Endodermal cell (in vitro differentiated cells): Measurements from ENCODE around the gene DCC. TPM values are rescaled to one million over a fixed set of nuclear protein-coding genes. Genes with fewer than 3 reads are reported as not detected.
"Not testable (repeated sequence)": the region's sequence is repeated elsewhere in the genome, so short reads cannot be mapped to it uniquely, and the experiment has no call there.

ENCODE experiments used
- DNase-seq: peaks from one replicate; pipeline ENCODE4 v3.0.0-alpha.2; 2017
- H3K27ac ChIP-seq: 2 replicates; pipeline ENCODE4 v1.5.1; 2013; ENCODE audit warnings: mild to moderate bottlenecking, low read depth, low read length, moderate library complexity
- H3K27me3 ChIP-seq: 2 replicates; pipeline ENCODE4 v1.6.1; 2013; ENCODE audit warnings: mild to moderate bottlenecking, low read length, moderate library complexity; ENCODE audit not compliant: insufficient read depth, control insufficient read depth, poor library complexity, severe bottlenecking
- H3K36me3 ChIP-seq: 2 replicates; pipeline ENCODE4 v1.7.0; 2013; ENCODE audit warnings: mild to moderate bottlenecking, low read length, moderate library complexity; ENCODE audit not compliant: control insufficient read depth, insufficient read depth
- H3K4me1 ChIP-seq: one replicate; pipeline ENCODE4 v1.7.0; 2013; ENCODE audit warnings: low read length; ENCODE audit not compliant: control insufficient read depth, insufficient read depth
- H3K4me3 ChIP-seq: 2 replicates; pipeline ENCODE4 v1.5.1; 2013; ENCODE audit warnings: mild to moderate bottlenecking, low read length, moderate library complexity
- H3K9ac ChIP-seq: 2 replicates; pipeline ENCODE4 v1.6.1; 2013; ENCODE audit warnings: mild to moderate bottlenecking, low read length, moderate library complexity; ENCODE audit not compliant: poor library complexity, severe bottlenecking; ENCODE audit errors: extremely low read depth
- H3K9me3 ChIP-seq: 2 replicates; pipeline ENCODE4 v1.6.1; 2013; ENCODE audit warnings: mild to moderate bottlenecking, low read length, moderate library complexity; ENCODE audit not compliant: control insufficient read depth
- H3K27ac Mint-ChIP-seq: 2 replicates; pipeline ENCODE4 v1.8.0; 2020; ENCODE audit warnings: mixed read lengths
- H3K27me3 Mint-ChIP-seq: 2 replicates; pipeline ENCODE4 v1.8.0; 2021; ENCODE audit warnings: mild to moderate bottlenecking, mixed read lengths; ENCODE audit not compliant: insufficient read depth
- H3K36me3 Mint-ChIP-seq: 2 replicates; pipeline ENCODE4 v1.8.0; 2020; ENCODE audit warnings: low read depth, mixed read lengths
- H3K4me1 Mint-ChIP-seq: 2 replicates; pipeline ENCODE4 v1.8.0; 2020; ENCODE audit warnings: mixed read lengths
- H3K4me3 Mint-ChIP-seq: 2 replicates; pipeline ENCODE4 v1.8.0; 2020; ENCODE audit warnings: mild to moderate bottlenecking, moderate library complexity, mixed read lengths
- H3K9me3 Mint-ChIP-seq: 2 replicates; pipeline ENCODE4 v1.8.0; 2020; ENCODE audit warnings: mild to moderate bottlenecking, mixed read lengths
- CTCF ChIP-seq: fragments of 200-600 bp; sonication (generic); conservative IDR thresholded peaks from 2 replicates; pipeline ENCODE4 v1.5.0; 2021; ENCODE audit warnings: antibody characterized with exemption, mild to moderate bottlenecking
- WGBS, 2 experiments: methylation state at CpG; one replicate each; pipeline versions ENCODE4 v1.1.5 to v1.1.7; 2013; ENCODE audit warnings: missing lambda C conversion rate in 2 of 2, mixed read lengths in 1 of 2; ENCODE audit not compliant: insufficient coverage in 1 of 2, insufficient read length in 1 of 2; 5-methylcytosine and 5-hydroxymethylcytosine counted together
- total RNA-seq, 2 donors: library from RNA; stranded (reverse); fragmentation: NEBNext Ultra II Directional in 1 of 2; extraction: Animal tissue kit (Norgen Biotek cat#: 25700) in 1 of 2; gene quantifications; 2 replicates in 1 of 2; 3 replicates in 1 of 2; pipeline ENCODE4 v1.2.1, GENCODE V29; 2021

DCC gene
- total RNA-seq, 2 donors from 2014 or later, result 0.77 to 0.97 TPM

- H3K4me1 Mint-ChIP-seq, result no peaks in the 10 kb centered on the region
- no peak overlapping the region for H3K4me3 Mint-ChIP-seq
- no peaks in the 10 kb centered on the region for H3K9me3 ChIP-seq
- H3K9me3 Mint-ChIP-seq, result peaks cover 8% of the 10 kb centered on the region
- H3K27me3 ChIP-seq, result no peaks in the 10 kb centered on the region
- H3K27me3 Mint-ChIP-seq, result no peaks in the 10 kb centered on the region
- H3K4me1 ChIP-seq, result no peaks in the 10 kb centered on the region
- H3K9ac ChIP-seq, result no peak overlapping the region
- 90 to 93% methylated on average over 3 of the region's 3 CpGs for WGBS, 2 experiments
- H3K36me3 ChIP-seq, result no peaks in the 10 kb centered on the region
- no peak for TF ChIP-seq CTCF
- no peak for DNase-seq
- no peak overlapping the region for H3K27ac ChIP-seq
- no peak overlapping the region for H3K27ac Mint-ChIP-seq
- no peaks in the 10 kb centered on the region for H3K36me3 Mint-ChIP-seq
- H3K4me3 ChIP-seq, result no peak overlapping the region
Observed at GRCh38 chr18:53508529-53508928, 1168.5 kb downstream of the DCC start.

DNA sequence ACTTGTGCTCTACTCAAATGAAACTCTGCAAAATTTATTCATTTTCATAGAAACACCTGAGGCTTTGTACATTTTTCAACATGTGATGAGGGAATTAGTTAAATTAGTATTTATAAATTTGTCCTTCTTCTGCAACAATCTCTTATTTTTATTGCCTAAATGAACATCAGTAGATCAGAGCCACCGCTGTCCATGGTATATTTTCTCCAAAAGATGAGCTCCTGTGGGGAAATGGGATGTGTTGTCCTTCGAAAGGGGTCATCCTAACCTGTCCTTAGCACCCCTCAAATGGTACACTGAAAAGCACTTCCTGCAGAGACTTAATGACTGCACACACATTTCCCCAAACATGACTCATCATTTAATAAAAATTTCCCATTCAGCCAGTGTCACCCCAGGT lies 1169.9 kb downstream of the DCC start:
- H3K27me3 Mint-ChIP-seq, result no peaks in the 10 kb centered on the region
- H3K27ac Mint-ChIP-seq, result no peak overlapping the region
- WGBS, 2 experiments, result 100% methylated on average over 2 of the region's 2 CpGs

DNA sequence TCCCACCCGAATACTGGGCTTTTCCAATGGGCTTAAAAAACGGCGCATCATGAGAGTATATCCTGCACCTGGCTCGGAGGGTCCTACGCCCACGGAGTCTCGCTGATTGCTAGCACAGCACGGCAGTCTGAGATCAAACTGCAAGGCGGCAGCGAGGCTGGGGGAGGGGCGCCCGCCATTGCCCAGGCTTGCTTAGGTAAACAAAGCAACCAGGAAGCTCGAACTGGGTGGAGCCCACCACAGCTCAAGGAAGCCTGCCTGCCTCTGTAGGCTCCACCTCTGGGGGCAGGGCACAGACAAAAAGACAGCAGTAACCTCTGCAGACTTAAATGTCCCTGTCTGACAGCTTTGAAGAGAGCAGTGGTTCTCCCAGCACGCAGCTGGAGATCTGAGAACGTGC lies 1171.7 kb downstream of the DCC start:
- H3K9me3 ChIP-seq, H3K4me1 ChIP-seq, DNase-seq, H3K4me3 ChIP-seq, H3K4me3 Mint-ChIP-seq, H3K27ac ChIP-seq, H3K36me3 ChIP-seq, H3K27ac Mint-ChIP-seq, H3K4me1 Mint-ChIP-seq, H3K9ac ChIP-seq, H3K36me3 Mint-ChIP-seq, H3K27me3 ChIP-seq, H3K27me3 Mint-ChIP-seq: not testable (repeated sequence)
- 89 to 96% methylated on average over 4 to 12 of the region's 15 CpGs for WGBS, 2 experiments
- H3K9me3 Mint-ChIP-seq, result peaks cover 12% of the 10 kb centered on the region

More for the DNA sequence above, 1169.9 kb downstream of the DCC start:
- Mint-ChIP-seq H3K4me1 (no peaks in the 10 kb centered on the region), H3K9me3 (peaks cover 10% of the 10 kb centered on the region), H3K36me3 (no peaks in the 10 kb centered on the region), H3K4me3 (no peak overlapping the region)
- H3K27ac ChIP-seq, result no peak overlapping the region
- no peaks in the 10 kb centered on the region for H3K36me3 ChIP-seq
- TF ChIP-seq CTCF, result no peak
- H3K27me3 ChIP-seq, result no peaks in the 10 kb centered on the region
- no peak overlapping the region for H3K4me3 ChIP-seq
- DNase-seq, result no peak
- no peak overlapping the region for H3K9ac ChIP-seq
- no peaks in the 10 kb centered on the region for H3K9me3 ChIP-seq
- H3K4me1 ChIP-seq, result no peaks in the 10 kb centered on the region

GRCh38 chr18:53521068-53521467 lies 1181.1 kb downstream of the DCC start:
- peak overlapping the region; percentile 72 for H3K27ac ChIP-seq
- no peaks in the 10 kb centered on the region for H3K4me1 Mint-ChIP-seq
- 78 to 82% methylated on average over 4 to 7 of the region's 7 CpGs for WGBS, 2 experiments
- no peaks in the 10 kb centered on the region for H3K27me3 Mint-ChIP-seq
- H3K9me3 Mint-ChIP-seq, result peaks cover 9% of the 10 kb centered on the region
- no peak overlapping the region for H3K27ac Mint-ChIP-seq
- H3K4me3 ChIP-seq, result no peak overlapping the region
- H3K36me3 Mint-ChIP-seq, result no peaks in the 10 kb centered on the region
- TF ChIP-seq CTCF, result no peak
- no peaks in the 10 kb centered on the region for H3K9me3 ChIP-seq
- no peaks in the 10 kb centered on the region for H3K27me3 ChIP-seq
- H3K4me1 ChIP-seq, result peaks cover 2% of the 10 kb centered on the region
- H3K9ac ChIP-seq, result no peak overlapping the region
- DNase-seq, result no peak
- no peak overlapping the region for H3K4me3 Mint-ChIP-seq
- no peaks in the 10 kb centered on the region for H3K36me3 ChIP-seq
